CD4-positive, alpha-beta T cell treated with Interleukin-1 beta for 1 hour (primary cell): ENCODE results near the gene RAD50.
"Not testable (repeated sequence)": the region's sequence is repeated elsewhere in the genome, so short reads cannot be mapped to it uniquely, and the experiment has no call there.

Experiments
- DNase-seq, 2 donors: peaks; one replicate each; pipeline ENCODE4 v3.0.0-alpha.2; 2020 to 2022

The RAD50 gene

DNA sequence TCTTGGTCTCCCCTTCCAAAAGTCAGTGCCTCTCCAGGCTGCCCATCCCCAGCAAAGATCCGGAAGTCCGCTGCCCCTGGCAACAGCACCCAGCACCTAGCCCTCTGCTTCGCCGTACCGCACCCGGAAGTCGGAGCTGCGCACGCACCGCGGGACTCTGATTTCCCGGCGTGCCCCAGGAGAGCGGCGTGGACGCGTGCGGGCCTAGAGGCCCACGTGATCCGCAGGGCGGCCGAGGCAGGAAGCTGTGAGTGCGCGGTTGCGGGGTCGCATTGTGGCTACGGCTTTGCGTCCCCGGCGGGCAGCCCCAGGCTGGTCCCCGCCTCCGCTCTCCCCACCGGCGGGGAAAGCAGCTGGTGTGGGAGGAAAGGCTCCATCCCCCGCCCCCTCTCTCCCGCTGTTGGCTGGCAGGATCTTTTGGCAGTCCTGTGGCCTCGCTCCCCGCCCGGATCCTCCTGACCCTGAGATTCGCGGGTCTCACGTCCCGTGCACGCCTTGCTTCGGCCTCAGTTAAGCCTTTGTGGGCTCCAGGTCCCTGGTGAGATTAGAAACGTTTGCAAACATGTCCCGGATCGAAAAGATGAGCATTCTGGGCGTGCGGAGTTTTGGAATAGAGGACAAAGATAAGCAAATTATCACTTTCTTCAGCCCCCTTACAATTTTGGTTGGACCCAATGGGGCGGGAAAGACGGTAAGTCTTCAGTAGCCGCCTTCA, at the start of gene RAD50:
Gene RAD50 (plus strand): TSS at position 215 of the 715 bp plus-strand sequence. CDS start 348 bp downstream, at position 563.
- peak; percentile 92 to 93 for DNase-seq

DNA sequence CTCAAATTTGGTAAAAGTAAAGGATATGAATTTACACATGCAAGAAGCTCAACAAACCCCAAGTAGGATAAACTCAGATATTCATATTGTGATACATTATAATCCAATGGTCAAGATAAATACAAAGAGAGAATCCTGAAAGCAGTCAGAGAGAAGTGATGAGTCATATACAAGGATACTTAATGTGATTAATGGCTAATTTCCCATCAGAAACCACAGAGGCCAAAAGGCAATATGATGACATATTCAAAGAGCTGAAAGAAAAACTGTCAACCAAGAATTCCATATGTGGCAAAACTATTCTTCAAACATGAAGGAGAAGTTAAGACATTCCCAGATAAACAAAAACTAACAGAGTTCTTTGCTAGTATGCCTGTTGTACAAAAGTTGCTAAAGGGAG, 46.7 kb upstream of the RAD50 start:
- DNase-seq = no peak

DNA sequence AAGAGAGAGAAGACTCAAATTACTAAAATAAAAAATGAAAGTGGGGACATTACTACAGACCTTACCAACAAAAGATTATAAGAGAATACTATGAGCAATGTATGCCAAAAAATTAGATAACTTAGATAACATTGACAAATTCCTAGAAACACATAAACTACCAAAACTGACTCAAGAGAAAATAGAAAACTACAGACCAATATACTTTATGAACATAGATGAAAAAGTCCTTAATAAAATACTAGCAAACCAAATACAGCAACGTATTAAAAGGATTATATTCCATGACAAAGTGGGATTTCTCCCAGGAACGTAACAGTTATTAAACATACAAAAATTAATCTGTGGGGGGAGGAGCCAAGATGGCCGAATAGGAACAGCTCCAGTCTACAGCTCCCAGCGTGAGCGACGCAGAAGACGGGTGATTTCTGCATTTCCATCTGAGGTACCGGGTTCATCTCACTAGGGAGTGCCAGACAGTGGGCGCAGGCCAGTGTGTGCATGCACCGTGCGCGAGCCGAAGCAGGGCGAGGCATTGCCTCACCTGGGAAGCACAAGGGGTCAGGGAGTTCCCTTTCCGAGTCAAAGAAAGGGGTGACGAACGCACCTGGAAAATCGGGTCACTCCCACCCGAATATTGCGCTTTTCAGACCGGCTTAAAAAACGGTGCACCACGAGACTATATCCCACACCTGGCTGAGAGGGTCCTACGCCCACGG, 43.0 kb upstream of the RAD50 start:
- not testable (repeated sequence) for DNase-seq

DNA sequence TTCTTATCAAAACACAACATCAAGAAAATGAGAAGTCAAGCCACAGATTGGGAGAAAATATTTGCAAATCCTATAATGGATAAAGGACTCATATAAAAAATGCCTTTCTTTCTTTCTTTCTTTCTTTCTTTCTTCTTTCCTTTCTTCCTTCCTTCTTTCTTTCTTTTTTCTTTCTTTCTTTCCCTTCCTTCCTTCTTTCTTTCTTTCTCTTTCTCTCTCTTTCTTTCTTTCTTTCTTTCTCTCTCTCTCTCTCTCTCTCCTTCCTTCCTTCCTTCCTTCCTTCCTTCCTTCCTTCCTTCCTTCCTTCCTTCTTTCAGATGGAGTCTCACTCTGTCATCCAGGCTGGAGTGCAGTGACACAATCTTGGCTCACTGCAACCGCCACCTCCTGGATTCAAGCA, 34.7 kb upstream of the RAD50 start:
- DNase-seq = not testable (repeated sequence)

DNA sequence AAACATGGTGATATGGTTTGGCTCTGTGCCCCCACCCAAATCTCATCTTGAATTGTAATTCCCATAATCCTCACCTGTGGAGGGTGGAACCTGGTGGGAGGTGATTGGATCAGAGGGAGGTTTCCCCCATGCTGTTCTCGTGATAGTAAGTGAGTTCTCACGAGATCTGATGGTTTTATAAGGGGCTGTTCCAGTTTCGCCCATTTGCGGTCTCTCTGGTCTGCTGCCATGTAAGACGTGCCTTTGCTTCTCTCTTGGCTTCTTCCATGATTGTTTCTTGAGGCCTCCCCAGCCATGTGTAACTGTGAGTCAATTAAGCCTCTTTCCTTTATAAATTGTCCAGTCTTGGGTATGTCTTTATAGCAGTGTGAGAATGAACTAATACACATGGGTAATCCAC, 31.9 kb upstream of the RAD50 start:
- not testable (repeated sequence) for DNase-seq

DNA sequence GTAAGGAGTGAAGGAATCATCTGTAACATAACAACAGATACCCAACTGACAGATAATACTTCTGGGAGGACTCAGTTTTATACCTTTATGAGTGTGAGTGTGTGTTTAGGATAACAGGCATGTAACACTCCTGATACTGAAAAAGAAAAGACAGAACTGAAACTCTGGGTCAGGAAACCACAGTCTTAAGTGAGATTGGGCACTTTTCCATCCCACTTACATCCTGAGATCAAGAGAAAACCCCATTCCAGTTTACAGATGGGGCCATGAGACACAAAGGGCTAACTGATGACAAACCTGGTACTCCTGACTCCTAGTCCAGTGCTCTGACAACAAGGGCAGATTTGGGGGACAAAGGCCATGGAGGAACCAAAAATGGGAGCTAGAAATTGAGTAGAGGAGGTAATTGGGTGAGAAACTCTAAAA, 31.5 kb upstream of the RAD50 start:
- DNase-seq = no peak

DNA sequence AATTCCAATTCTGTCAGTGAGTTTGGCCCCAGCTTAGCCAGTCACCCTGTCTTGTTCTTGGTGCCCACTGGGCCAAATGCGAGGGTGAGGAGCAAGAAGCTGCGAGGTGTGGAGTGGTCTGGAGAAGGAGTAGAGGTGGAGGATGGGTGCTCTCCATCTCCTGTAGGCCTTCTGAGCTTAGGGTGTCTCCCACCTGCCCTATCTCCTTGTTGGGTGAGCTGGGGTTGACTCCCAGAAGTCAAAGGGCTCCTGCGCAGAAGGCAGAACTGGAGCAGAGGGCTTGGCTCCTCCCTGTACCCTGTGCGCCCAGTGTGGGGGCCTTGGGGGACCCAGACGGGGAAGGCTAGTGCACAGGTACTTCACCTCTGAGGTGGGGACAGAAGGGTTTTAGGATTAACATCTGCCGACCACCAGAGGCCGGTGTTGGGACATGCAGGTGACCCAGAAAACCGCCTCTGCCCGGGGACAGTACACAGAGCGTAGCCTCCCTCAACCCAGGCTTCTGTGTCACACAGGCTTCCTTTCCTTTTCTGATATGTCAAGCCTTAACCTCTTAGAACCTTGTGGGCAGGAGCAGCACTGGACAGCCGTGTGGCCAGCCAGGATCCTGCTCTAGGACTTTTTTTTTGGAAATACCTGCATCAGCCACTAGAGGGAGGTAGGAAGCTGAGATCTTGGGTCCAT, 30.3 kb upstream of the RAD50 start:
- peak; percentile 3 to 60 for DNase-seq

DNA sequence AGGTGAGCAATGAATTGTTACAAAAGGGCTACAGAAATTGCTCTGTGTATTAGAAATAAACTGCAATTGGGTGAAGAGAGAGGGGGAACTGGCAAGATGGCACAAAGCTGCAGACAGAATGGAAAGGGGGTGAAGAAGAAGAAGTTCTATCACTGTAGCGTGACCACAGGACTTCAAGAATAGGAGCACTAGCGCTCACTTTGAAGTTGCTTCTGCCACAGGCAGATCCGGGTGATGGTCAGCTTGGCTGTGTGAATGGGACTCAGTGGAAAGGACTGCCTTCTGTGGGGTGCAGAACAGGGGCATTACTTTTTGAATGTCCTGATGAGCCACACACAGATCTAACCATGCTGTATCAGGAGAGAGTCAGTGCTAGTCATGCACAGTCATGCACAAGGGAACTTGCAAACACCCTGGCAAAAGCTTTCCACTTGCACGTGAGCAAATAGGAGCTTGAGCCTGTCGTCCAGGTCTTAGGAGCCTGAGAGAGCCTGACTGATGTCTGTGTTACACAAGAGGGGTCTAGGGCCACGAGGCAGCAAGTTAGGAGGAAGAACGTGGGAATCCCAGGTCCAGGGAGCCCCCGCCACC, 29.7 kb upstream of the RAD50 start:
- no peak for DNase-seq

DNA sequence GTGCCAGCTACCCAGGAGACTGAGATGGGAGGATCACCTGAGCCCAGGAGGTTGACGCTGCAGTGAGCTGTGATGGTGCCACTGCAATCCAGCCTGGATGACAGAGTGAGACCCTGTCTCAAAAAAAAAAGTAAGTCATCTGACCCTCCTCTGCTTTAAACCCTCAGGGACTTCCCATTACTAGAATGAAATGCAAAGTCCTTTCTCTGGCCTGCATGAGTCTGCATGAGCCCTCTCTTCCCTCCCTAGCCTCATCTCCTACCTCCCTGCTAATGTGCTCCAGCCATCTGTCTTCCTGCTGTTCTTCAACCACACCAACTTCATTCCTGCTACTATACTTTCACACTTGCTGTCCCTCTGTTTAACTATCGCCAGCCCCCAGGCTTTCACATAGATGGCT, 28.8 kb upstream of the RAD50 start:
- DNase-seq = no peak

DNA sequence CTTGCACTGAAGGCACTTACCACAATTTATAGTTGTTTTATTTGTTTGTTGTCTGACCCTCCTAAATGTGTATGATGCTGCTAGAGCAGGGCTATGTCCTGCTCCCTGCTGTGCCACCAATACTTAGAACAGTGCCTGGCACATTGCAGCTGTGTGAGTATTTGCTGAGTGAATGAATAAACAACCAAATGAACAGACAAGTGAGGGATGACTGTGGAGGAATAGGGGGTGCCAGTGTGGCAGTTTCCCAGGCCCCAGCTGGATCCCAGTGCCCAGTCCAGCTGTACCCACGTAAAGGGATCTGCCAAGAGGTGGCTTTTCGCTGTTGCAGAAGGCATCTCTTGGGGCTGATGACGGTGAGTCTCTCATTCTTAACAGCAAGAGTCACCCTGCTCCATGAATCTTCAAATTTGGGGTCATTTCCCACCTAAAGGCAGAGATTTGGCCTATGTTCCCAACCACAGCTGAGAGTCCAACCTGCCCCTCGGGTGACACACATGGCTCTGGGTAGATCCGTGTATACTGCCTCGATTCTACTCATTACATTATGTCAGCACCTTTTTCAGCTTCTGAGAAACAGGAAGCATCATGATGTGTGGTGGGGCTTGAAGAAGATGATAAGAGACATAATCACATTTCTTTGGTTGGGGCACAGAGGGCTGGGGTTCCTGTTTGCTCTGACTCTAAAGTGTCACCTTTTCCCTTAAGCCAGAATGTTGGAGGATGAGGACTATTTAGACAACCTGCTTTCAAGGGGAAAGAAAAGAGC, 27.7 kb upstream of the RAD50 start:
- DNase-seq = peak in 1 of 2 donors; percentile 9

DNA sequence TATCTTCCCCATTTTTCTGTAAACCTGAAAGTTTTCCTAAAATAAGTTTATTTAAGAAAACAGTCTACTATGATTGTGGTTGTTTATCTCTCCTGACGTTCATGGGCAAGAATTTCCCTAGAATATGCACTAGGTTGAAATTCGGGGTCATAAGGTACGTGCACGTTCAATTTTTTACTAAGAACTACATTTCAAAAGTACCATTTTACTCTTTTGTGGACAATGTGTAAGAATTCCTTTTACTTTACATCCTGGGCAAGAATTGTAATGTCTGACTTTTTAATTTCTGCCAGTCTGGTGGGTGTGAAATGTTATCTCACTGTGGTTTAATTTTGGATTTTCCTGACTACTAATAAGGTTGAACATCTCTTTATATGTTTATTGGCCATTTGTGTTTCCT, 25.8 kb upstream of the RAD50 start:
- no peak for DNase-seq

DNA sequence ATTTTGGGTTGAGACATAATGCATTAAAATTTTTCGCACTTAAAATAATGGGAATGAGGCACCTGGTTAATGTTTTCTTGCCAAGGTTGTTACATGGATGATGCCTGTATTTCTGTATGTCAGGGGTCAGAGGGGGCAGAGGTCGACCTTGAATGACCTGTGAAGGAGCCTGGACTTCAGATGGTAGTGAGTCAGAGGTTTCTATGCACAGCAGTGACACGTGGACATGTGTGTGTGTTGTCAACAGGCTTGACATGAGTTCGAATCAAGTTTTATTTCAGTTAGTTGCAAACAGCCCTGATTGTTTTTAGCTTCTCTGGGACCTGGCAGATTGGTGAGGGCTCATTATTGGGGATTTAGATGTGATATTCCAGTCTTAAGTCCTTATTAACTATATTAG, 17.1 kb upstream of the RAD50 start:
- no peak for DNase-seq

DNA sequence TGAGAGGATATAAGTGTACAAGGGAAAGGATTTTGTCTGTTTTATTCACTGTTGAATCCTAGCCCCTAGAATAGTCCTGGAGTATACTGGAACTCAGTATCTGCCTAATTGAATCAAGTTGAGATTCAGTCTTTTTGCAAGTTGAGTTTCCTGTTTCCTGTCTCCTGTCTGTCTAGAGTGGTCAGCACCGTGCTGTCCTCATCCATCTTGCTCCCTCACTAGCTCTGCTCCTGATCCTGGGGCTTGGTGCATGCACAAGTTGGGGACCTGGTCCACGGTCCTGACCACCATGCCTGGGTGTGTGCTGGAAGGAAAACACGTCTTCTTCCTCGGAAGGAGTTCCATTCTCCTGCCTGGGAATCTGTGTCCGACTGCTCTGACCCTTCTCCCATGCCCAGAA, 16.6 kb upstream of the RAD50 start:
- no peak for DNase-seq

DNA sequence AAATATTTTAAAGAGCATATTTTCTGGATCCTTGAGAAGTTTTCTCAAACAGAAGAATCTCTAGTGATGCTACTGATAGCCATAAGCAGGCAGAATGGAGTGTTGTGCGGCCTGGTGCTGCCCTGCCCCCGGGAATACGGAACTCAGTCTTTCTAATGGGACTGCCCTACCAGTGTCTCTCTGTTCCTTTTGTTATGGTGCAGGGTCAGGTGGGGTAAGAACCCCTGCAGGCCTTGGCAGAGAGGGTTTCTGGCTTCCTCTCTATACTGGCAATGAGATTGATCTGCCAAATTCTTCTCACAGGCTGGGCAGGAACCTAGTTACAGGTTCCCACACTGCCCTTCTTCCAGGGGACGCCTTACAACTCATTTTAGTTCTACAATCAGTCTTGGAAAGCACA, 16.0 kb upstream of the RAD50 start:
- DNase-seq = no peak

DNA sequence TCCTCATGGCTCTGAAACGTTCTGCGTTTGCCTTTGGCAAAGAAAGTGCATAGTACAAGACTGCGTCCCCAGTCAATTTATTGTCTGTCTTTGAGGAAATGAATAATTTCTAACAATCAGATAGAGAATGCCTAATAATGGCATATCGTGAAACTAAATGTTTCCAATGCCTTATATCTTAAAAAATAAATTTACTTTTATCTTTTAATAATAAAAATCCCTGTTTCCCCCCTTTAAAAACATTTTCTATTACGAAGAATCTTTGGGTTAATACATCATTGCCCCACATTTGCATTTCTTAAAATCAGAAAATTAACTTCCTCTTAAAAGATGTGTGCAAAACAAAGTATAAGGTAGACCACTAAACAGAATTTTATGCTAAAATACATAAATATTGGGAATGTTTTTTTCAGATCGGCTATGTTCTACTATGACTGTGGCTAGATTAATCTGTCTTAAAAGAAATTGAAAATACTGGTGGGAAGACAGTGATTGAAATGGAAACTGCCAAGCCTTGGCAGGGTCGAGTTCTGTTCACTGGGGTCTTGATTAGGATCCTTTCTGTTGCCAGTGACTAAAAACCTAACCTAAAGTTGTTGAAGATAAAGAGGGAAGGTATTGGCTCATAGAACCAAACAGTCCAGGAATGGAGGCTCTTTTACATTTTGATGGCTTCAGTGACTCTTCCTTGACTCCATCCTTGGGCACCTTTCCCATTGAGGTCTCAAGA, 13.1 kb upstream of the RAD50 start, which contains the start of gene IL5:
Gene IL5 (minus strand): TSS at position 51 of the 730 bp plus-strand sequence. CDS start 44 bp downstream, at position 7.
- DNase-seq = no peak

DNA sequence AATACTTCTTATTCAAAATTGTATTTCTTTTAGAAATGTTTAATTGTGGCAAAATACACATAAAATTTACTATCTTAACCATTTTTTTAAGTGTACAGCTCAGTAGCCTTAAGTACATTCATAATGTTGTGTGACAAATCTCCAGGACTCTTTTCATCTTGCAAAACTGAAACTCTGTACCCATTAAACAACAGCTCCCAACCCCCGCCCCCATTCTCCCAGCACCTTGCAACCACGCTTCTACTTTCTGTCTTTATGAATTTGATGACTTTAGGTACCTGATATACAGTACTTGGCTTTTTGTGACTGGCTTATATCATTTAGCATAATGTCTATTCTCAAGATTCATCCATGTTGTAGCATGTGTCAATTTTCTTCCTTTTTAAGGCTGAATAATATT, 10.7 kb upstream of the RAD50 start:
- DNase-seq = no peak

DNA sequence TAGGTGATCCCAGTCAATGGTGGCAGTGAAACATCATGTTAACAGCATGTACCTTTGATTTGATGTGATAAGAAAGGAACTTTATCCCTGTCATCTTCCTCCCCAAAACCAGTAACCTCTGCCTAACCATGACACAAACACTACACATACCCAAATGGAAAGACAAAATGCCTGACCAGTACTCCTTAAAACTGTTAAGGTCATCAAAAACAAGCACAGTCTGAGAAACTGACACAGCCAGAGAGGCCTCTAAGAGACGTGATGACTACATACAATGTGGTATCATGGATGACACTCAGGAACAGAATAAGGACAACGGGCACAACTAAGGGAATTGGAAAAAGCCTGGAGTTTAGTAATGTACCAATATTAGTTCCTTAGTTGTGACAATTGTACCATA, 9.5 kb upstream of the RAD50 start:
- DNase-seq = no peak

DNA sequence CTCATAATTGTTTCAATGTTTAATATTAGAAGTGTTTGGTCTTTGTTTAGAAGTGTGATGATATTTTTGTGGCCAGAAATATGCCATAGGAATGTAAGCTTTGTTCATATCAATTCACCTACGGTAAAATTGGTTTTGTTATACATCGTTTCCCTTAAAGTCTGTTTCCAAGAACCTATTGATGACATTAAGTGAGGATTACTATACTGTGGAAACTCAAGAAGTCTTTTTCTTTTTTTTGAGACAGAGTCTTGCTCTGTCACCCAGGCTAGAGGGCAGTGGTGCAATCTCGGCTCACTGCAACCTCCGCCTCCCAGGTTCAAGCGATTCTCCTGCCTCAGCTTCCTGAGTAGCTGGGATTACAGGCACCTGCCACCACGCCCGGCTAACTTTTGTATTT, 7.9 kb upstream of the RAD50 start:
- DNase-seq = not testable (repeated sequence)

DNA sequence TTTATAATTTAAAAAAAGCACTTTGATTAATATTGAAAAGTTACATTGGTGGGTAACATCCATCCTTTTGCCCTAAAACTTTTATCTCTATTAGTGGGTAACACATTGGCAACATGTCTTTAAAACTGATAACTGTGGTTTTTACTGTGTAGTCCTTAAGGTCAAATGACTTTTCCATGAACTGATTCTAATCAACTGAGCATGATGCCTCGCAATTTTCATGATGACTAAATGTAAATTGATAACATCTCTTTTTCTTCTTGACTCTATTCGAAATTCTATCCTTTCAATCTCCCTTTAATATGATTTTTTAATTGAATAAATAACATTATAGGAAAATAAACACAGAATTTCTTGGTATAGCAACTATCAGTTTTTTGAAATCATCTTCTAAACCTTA, 7.2 kb upstream of the RAD50 start:
- DNase-seq = no peak

DNA sequence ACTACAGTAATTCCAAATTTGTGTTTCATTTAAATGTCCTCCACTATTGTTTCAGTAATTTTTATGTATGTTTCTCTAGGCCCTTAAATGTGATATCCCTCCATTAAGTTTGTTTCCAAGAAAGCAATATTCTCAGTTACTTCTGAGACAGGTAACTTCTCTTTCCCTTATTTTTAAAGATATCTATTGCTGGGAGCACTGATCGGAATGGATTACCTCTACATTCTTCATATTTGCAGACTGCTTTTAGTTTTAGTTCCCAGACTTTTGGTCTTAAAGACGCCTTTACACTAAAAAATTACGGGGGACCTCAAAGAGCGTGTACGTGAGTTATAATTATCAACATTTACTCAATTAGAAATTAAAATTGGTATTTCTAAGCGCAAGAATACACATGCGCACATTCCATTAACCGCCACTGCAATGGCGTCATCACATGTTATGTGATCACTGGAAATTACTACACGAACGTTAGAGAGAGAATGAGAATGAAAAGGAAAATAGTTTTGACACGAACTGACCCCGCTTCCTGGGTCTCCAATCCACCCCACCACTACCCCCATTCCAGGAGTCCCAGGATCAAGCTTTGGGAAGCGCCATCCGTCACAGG, 519 bp upstream of the RAD50 start:
- no peak for DNase-seq

DNA sequence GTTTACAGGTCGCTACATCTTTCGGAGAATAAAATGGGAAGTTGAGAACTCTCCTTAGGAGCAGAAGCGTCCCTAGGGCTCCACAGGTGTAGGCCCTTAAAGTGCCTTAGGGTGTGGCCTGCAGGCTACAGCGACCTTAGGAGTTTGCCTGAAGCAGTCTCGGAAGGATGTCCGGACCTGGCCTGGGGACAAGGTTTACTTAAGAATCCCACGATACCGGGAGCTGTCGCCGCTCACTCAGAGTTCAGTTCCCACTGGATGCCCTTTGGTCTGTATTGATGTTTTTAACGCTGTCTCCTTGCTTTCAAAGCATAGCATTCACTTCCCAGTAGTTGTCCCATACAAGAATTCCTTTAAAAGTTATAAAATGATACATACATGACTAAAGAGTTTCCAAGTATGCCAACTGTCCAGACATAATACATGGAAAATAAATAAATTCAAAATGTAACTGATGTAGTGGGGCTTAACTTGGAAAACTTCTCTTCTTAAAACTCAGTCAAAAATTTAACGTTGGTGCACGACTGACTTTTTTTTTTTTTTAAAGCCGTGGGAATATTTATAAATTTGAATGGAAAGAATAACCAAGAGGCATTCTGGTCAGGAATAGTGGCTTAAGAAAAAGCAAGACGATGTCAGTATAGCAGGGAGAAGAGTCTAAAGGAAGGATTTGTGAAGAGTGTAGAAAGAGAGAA, 848 bp downstream of the RAD50 start:
- no peak for DNase-seq
